Measurements from ENCODE around the gene RFLNA. TPM values are rescaled to one million over a fixed set of nuclear protein-coding genes. Genes with fewer than 3 reads are reported as not detected.
A peak's percentile ranks its signal among the peaks of the same experiment; 100 is the strongest.

Gene RFLNA
- total RNA-seq, 1 donor from 2014 or later: 0.50 TPM

GRCh38 chr12:124337622-124338021 lies 42.7 kb downstream of the RFLNA start:
- DNase-seq (no peak), ATAC-seq (no peak)
- no peaks in the 10 kb centered on the region for H3K4me1 ChIP-seq
- no peaks in the 10 kb centered on the region for H3K27me3 ChIP-seq (ENCODE audit: low read depth)
- intact Hi-C loops (cut with DNase I): no loop called here
- no peak for TF ChIP-seq CTCF (IDR thresholded peaks at IDR 0.05)
- no peaks in the 10 kb centered on the region for H3K9me3 ChIP-seq
- no peak overlapping the region for H3K4me3 ChIP-seq
- H3K36me3 ChIP-seq: peaks cover 89% of the 10 kb centered on the region
- no peak overlapping the region for H3K27ac ChIP-seq

GRCh38 chr12:124338448-124338847 lies 43.6 kb downstream of the RFLNA start:
- intact Hi-C loops (cut with DNase I): no loop called here
- Histone ChIP-seq H3K9me3 (no peaks in the 10 kb centered on the region), H3K27me3 (ENCODE audit: low read depth) (no peaks in the 10 kb centered on the region), H3K4me3 (no peak overlapping the region), H3K36me3 (peaks cover 89% of the 10 kb centered on the region), H3K4me1 (no peaks in the 10 kb centered on the region), H3K27ac (no peak overlapping the region)
- DNase-seq (no peak), ATAC-seq (peak in 1 of 2 donors; percentile 19)
- TF ChIP-seq CTCF (IDR thresholded peaks at IDR 0.05): no peak

- peaks cover 89% of the 10 kb centered on the region for H3K36me3 ChIP-seq
- intact Hi-C loops (cut with DNase I): no loop called here
- no peak for ATAC-seq
Observed at GRCh38 chr12:124338876-124339603, 44.1 kb downstream of the RFLNA start.

GRCh38 chr12:124340080-124340900 lies 45.4 kb downstream of the RFLNA start:
- Histone ChIP-seq H3K4me1 (no peaks in the 10 kb centered on the region), H3K27ac (no peak overlapping the region), H3K4me3 (no peak overlapping the region), H3K36me3 (peaks cover 89% of the 10 kb centered on the region), H3K27me3 (ENCODE audit: low read depth) (no peaks in the 10 kb centered on the region), H3K9me3 (no peaks in the 10 kb centered on the region)
- intact Hi-C loops (cut with DNase I): no loop called here
- DNase-seq (no peak), ATAC-seq (no peak)
- TF ChIP-seq CTCF (IDR thresholded peaks at IDR 0.05): no peak

More at GRCh38 chr12:124338876-124339603, 44.1 kb downstream of the RFLNA start:
- Histone ChIP-seq H3K4me1 (no peaks in the 10 kb centered on the region), H3K27me3 (ENCODE audit: low read depth) (no peaks in the 10 kb centered on the region), H3K27ac (no peak overlapping the region), H3K9me3 (no peaks in the 10 kb centered on the region), H3K4me3 (no peak overlapping the region)
- no peak for DNase-seq
- TF ChIP-seq CTCF (IDR thresholded peaks at IDR 0.05): no peak

- Histone ChIP-seq H3K27me3 (ENCODE audit: low read depth) (no peaks in the 10 kb centered on the region), H3K9me3 (no peaks in the 10 kb centered on the region), H3K4me3 (no peak overlapping the region), H3K4me1 (no peaks in the 10 kb centered on the region), H3K36me3 (peaks cover 89% of the 10 kb centered on the region), H3K27ac (no peak overlapping the region)
- ATAC-seq: no peak
- DNase-seq: no peak
- TF ChIP-seq CTCF (IDR thresholded peaks at IDR 0.05): no peak
- intact Hi-C loops (cut with DNase I): no loop called here
Observed at GRCh38 chr12:124341645-124342069, 46.8 kb downstream of the RFLNA start.

Data from lower lobe of right lung (tissue), 2 donors.